ENCODE measurements around the gene FAM20A.

GRCh38 chr17:68581863-68582645, 19.1 kb downstream of the FAM20A start:
- no peak for TF ChIP-seq CTCF (IDR thresholded peaks at IDR 0.05; ENCODE audit: low read depth, low read length)
- no peak for TF ChIP-seq EZH2phosphoT487 (IDR thresholded peaks at IDR 0.05; ENCODE audit: low read depth)

Measured in OCI-LY3 (cell line).